HG02798 (cell line): Measurements from ENCODE around the gene MAPKBP1.

Experiments used
- ATAC-seq: cut with Tn5 transposase; IDR thresholded peaks from one replicate; pipeline ENCODE4 v1.9.1; 2021; ENCODE audit warnings: mild to moderate bottlenecking; ENCODE audit not compliant: unreplicated experiment, poor library complexity

The MAPKBP1 gene

DNA sequence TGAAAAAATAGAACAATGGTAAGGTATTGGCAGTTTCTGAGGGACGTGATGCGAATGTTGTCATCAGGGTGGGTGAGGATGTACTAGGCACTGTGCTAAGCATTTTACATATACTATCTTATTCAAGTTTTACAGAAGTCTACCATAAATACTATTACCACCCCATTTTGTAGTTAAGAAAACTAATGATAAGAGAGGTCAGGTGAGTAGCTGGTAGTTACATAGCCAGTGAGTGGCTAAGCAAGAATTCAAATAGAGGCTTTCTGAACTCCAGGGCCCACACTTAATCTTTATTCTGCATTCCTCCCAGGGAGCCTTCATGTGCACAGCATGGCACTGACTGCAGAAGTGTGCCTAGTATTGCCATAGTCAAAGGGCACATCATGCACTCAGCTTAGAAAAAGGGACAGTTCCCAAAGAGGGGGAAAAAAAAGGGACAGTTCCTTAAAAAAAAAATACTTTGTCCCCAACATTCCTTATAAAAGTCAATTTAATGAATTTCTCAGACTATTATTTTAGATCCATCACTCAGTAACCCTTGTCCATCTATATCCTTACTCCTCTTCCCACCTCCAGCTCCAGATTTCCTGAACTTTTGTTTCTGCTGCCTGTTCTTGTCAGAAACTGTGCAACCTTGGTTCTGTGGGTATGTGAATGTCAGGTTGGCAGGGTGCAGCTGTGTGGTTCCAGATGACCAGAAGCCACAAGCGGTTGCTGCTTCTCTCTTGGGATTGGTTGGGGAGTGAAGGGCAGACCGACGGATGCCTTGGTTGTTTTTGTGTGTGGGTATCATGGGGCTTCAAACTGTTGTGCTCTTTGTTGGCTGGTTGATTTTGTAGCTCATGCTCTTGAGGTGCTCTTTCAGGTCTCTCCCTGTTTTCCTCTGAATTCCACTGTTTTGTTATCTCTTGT is 8.3 kb downstream of the MAPKBP1 start:
- no peak for ATAC-seq

DNA sequence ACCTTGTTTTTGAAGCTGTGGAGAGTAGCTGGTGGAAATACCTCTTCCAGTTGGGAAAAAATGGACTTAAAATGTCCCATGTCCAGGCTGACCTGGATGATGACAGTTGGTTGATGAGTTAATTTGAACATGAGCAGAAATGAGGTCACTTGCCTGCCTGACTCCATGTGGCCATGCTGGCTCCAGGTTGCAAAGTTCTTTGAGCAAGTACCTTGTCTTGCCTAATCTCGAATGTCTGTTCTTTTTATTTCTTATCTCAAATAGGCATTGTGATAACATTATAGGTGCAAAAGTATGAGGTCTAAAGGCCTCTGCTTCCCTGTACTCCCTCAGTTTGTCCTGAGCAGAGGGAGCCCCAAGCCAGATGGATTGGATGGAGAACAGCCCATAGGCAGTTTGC is 9.0 kb downstream of the MAPKBP1 start:
- no peak for ATAC-seq

DNA sequence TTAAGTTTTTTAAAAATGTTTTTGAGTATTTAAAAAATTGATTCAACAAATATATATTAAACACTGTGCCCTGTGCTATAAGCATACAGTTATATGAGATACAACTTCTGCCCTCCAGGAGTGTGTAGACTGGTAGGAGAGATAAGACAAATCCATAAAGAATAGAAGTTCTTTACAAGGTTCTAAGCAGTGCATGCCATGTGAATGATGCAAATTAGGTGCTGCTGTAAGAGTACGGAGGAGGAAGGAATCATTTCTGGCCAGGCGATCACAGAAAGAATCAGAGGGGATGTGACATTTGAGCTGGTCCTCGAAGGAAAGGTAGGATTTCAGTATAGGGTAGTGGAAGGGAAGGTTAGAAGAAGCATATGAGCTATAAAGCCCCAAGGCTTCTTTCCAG is 14.0 kb downstream of the MAPKBP1 start:
- no peak for ATAC-seq

DNA sequence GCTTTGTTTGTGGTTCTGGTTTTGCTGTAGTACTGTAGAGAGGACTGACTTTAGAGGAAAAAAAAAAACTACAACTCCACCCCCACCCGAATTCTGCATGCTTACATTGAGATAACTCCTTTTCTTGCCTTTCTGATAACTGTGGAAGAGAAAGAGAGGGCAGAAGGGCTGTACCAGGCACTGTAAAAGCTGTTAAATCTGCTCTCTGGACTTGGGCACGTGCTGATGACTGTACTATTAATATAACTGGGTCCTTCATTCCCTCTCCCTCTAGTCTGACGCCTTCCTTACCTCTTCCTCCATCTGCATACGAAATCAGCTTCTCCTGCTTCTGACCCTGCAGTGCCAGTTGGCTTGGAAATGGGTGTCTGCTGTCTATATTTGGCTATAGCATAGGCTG is 15.0 kb downstream of the MAPKBP1 start:
- ATAC-seq, result no peak

DNA sequence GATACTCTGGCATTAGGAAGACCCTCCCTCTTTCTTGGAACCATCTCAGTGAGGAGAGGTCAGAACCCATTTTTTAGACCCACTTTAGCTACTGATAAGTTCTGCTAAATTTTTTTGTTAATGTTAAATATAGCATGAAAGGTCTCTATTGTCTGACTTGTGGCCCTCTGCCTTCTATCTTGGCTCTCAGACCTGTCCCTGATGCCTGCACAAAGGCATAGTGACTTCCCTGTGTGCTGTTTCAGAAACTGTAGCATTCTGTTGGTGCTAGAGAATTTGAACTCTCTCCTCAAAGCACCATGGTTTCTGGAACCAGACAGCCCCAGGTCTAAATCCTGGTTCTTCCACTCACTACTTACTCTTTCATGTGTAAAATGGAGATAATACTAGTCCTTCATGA is 15.4 kb downstream of the MAPKBP1 start:
- ATAC-seq, result no peak

DNA sequence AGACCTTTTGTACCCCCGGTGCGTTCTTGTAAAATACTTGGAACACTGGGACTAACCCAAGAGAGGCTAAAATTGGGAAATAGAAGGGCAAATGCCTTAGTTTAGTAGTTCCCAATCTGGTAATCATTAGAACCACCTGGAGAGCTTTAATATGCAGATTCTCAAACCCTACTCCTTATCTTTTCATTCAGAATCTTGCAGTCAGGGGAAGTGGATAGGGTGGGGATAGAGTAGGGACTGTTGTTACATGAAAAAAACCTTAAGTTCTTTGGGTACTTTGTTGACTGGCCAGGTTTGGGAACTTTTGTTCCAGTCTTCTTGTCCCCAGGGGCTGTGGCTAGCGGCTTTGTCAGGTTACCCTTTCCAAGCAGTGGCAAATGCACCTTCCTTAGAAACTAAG is 15.9 kb downstream of the MAPKBP1 start:
- no peak for ATAC-seq

DNA sequence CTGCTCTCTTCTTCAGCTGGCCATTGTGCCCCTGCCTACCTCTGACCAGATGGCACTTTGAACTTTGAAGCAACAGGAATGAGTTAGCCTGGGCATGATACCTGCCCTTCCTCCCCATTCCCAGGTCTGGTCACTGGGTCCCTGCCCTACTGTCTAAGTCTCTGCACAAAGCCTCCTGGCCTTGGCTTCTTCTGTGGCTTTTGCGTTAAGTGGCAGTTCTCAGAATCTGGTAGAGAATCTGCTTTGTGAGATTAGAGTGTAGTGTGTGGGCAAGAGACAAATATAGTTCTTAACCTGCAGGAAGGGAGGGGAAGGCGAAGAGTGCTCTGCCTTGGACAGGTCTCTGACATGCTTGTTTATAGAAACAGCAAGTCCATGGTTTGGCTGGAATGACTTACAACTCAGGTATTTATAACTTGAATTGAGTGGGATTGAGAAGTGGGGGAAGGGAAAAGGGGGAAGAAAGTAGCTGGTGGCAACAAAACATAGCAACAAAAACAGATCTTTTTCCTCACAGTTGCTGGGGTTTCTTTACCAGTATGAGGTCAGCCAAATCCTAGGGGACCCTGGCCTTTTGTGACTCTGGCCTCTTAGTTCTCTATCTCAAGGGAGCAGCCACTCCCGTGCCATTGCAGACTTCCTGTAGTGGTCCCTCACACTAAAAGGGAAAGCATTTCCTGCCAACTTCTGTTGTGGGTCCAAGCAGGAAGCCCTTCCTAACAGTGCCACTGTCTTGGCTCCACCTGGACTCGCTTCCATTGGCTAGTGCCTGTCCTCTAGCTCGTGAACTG is 16.7 kb downstream of the MAPKBP1 start:
- ATAC-seq, result no peak

DNA sequence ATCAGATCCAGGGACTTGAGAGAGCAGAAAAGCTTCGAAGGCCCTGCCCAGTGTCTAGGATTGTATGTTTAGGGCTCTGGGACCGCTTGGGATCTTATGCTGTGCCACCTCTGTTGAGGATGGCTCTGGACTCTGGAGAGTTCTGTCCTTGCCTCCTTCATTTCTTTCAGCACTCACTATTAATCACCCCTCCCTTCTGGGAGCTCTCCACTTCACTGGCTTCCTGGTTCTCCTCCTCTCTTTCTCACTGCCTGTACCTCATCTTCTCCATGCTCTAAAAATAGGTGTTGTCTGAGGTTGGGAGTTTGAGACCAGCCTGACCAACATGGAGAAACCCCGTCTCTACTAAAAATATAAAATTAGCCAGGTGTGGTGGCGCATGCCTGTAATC is 17.3 kb downstream of the MAPKBP1 start:
- ATAC-seq, result no peak

DNA sequence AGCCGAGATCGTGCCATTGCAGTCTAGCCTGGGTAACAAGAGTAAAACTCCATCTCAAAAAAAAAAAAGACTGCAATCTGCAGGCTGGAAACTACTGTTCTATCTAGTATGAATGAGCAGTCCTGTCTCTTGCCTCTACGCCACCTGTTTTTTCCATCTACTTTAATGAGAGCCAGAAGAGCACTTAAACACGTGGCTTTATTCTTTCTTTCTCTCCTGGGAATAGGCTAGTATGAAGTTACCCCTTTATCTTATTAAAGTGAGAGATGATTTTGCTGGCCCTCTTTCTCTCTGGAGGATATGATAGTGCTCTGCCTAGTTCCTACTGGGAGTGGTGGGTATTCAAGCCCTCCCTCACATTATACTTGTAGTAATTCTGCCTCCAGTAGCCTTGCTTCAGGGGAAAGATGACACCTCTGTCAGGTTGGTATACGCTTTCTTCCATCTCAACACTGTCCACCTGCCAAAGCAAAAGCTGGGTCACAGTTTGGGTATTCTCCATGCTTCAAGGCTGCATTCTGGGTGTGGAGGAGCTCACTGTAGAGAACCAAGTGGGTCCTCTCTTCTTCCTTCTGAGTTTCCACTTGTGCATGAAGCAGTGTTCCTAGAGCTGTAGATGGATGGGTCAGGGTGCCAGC is 17.8 kb downstream of the MAPKBP1 start:
- no peak for ATAC-seq

DNA sequence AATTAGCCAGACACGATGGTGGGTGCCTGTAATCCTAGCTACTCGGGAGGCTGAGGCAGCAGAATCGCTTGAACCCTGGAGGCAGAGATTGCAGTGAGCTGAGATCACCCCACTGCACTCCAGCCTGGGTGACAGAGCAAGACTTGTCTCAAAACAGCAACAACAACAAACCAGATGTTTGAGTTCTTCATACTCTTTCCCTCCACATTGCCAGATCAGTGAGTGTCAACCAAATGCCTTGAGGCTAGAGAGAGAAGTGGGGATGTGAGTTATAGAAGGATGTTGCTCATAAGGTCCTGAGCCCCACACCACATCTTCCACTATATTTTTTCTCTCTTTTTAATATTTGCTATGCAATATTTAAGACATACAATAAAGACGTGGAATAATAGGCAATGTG is 19.8 kb downstream of the MAPKBP1 start:
- ATAC-seq, result no peak

DNA sequence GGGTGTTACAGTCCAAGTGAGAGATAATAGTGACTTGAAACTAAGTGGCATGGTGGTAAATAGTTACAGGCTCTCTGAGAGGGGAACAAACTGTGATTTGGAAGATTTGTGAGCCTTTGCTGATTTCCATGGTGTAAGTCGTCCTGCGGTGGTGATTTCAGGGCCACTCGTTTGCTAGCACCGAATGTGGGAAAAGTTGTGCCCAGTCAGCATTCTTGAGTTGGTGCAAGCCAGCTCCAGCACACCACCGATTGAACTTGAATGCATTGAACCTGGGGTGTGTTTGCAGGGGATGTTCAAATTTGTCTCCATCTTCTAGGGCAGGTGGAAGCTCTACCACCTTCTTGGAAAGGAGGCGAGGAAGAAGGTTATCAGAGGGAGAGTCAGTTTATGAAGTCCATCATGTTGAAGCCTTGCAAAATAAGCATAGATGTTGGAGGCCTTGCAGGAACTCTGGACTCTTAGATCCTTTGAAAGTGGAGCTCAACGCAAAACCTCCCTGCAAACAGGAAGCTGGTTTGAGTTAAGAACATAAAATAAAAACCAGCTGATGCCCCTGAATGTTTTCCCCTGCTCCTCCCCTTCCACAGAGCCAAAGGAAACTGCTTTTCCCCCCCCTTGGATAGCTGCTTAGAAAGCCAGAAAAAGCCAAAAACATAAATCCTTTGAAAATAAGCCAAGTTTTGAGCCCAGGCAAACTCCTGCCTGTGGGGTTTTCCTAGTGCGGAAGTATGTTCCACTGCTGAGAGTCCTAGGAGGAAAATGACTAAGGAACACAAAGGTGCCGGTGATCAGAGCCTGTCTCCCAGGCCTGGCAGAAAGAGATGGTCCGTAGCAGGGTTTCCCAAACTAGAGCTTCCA is 21.9 kb downstream of the MAPKBP1 start:
- no peak for ATAC-seq

DNA sequence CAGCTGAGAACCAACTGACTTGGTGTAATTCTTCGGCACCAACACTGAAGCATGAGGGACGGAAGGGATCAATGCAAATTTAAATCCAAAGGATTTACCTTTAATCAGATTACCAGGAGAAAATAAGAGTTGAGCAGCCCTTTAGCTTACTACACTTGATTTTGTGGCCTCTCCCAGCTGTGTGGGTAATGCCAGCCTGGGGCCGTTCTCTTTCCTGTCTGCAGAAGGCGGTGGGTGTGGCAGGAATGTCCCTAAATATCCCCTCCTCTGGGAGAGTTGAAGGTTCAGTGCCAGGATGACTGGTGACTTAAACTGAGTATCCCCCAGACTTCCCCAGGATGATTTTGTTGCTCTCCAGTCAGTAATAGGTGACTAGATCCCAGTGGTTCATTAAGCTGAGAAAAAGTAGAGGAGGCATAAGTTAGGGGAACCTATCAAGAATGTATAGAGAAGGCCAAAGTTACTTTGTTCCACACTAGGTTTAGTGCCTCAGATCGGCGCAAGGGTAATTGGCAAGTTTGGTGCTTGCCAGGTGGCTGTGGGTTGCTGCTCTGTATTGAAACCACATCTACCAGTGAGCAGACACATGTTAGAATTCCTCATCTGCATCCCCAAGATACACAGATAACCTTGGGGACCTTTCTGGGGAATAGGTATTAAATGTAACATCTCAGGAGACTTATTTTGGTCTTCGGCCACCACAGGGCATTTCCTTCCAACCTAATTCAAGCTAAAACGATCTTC is 23.1 kb downstream of the MAPKBP1 start:
- no peak for ATAC-seq

DNA sequence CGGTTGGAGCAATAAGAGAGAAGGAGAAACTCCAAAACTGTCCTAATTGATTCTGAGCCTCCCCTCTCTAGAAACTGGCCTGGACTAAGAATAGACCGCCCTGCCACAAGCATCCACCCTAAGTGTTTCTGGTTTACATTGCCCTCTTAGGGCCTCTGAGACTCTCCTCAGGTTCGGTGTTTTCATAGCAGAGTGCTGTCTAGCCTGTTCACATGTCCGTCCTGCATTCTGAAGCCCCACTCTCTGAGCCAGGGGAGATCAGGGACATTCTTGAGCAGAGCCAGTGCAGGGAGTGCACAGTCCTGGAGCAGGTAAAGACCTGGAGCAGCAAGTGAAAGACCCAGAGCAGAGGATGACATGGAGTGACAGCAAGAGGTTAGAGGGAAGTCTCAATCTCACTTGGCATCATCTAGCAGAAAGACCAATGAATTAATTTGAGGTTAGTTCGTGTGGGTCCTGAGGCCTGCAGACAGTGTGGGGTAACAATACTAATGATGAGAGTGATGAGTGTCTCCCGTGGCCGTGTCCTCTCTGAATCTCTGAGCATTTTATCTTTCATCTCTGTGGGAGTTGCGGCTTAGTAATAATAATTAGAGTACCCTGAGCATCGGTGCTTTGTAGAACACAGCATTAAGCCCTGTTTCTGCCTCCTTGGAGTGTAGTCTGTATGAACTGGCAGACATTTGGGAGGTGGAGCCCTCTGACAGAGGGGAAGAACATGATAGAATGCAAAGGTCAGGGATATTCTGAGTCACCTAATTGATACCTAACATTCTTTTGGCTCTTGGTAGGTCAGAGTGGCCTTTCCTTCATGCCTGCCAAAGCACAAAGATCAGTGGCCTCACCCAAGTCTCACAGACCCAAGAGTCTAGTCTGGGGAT is 24.6 kb downstream of the MAPKBP1 start:
- no peak for ATAC-seq

DNA sequence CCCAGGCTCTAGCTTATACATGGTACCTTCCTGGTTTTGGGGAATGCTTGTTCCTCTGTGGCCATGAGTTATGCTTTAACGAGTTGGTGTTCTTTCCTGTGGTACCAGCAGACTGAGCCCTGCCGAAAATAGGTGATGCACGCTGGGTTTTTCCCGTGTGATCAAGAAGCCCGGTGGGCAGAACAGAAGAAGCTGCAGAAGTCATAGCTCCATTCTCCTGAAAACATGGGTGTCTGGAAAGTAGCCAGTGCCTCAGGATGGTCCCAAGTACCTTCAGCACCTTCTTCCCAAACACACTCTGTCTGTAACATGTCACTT is 25.2 kb downstream of the MAPKBP1 start:
- no peak for ATAC-seq

DNA sequence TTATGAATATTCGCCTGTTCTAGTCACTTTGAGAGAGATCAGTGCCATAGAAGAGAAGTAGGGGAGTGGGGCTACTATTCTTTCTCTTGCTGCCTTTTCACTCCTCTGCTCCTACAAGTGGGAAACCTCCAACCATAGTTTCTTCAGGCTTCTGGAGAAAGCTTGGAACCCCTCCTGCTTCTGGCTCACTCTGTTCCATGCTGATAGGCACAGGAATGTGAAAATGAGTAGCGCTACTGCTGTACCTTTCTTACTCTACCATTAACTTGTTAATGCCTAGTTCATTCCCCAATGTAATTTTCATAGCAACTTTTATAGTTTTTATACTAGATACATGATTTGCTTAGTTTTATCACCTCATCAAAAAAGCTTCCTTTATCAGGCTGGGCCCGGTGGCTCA is 26.9 kb downstream of the MAPKBP1 start:
- ATAC-seq, result no peak

DNA sequence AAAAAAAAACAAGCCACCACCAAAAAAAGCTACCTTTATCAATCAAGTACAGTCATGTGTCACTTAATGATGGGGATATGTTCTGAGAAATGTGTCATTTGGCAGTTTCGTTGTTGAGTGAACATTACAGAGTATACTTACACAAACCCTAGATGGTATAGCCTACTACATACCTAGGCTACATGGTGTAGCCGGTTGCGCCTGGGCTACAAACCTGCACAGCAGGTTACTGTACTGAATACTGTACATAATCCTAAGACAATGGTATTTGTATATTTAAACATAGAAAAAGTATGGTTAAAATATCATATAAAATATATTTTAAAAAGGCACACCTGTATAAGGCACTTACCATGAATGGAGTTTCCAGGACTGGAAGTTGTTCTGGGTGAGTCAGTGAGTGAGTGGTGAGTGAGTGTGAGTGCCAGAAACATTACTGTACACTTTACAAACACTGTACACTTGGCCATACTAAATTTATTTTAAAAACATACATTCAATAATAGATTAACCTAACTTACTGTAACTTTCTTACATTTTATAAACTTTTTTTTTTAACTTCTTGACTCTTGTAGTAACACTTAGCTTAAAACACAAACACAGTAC is 27.7 kb downstream of the MAPKBP1 start:
- ATAC-seq, result no peak

DNA sequence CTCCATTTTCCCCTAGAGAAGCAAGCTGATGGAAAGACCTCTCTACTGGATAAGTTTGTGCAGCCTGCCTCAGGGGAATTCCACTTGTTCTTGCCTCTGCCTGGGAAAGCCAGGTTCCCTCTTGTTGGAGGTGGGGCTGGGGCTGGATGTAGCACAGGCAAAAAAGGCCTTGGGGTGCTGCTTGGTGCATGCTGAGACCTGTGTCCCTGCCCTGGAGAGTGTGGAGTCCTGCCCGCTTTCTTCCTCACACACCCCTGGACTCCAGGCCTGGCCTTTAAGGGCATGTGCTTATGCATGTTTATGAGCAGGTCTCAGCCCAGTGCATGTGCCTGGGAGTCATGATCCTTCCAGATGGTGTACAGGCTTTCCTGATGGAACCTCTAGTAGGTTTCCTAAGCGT is 30.1 kb downstream of the MAPKBP1 start:
- ATAC-seq, result no peak

DNA sequence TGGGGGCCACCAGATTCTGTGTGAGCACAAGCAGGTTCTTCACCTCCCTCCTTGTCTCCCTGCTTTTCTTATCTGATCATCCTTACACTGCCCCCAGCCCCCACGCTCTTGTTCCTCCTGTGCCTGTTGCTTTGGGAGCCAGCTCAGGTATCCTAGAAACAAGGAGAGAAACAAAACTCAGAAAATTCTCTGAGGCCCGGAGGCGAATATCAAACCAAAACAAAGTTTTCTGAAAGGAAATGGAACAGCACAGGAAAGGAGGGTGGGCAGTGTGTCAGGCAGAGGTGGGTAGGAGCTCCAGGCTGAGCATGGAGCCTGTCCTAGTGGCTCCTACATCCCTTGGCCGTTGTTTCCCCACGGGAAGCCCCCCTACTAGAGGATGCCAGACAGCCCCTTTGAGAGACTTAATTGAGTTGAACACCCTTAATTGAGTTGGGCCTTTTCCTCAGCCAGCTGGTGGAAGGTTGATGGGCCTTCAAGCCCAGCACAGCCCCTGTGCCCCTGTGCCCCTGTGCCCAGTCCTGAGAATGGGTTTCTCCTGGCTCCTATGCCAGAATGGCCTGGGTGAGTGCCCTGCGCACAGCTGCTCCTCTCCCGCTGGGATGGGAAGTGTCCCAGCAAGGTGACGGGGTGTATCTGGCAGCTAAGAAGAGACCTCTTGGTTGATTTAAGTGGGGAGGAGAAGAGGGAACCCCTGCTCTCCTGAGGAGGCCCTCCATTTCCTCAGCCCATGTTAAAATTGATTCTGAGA is 30.8 kb downstream of the MAPKBP1 start:
- ATAC-seq, result no peak
